Fibroblast of mammary gland (primary cell): Measurements from ENCODE around the gene PCED1B.

ENCODE experiments used
- DNase-seq: peaks from one replicate; pipeline ENCODE4 v3.0.0-alpha.2; 2010; ENCODE audit warnings: low read depth
- H3K4me3 ChIP-seq: 2 replicates; pipeline ENCODE4 v1.5.1; 2011; ENCODE audit warnings: low read depth, mild to moderate bottlenecking, low read length, moderate library complexity; ENCODE audit not compliant: control insufficient read depth
- TF ChIP-seq, protein P1 (sequence below): conservative IDR thresholded peaks from 2 replicates; pipeline ENCODE4 v1.5.1; 2011; ENCODE audit warnings: low read depth, low read length, inconsistent platforms; ENCODE audit not compliant: control insufficient read depth, insufficient read depth

The PCED1B gene

DNA sequence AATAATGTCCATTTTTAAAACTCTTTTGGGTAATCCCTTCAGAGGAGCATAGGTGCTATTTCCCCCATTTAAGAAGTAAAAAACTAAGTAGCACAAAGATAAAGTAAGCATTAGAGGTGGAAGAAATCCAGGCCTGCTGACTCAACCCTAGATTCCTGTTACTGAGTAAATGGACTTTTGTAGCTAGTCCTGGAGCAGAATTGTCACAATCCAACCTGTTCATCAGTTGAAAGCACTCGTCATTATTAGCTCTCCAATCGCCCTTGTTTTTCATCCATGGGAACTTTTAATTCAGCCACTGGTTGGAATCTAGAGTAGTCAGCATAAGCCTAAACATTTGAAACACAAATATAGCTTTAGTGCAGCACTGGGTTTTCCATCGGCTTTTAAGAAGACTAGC lies 139.8 kb downstream of the PCED1B start:
- TF ChIP-seq, protein P1, sequence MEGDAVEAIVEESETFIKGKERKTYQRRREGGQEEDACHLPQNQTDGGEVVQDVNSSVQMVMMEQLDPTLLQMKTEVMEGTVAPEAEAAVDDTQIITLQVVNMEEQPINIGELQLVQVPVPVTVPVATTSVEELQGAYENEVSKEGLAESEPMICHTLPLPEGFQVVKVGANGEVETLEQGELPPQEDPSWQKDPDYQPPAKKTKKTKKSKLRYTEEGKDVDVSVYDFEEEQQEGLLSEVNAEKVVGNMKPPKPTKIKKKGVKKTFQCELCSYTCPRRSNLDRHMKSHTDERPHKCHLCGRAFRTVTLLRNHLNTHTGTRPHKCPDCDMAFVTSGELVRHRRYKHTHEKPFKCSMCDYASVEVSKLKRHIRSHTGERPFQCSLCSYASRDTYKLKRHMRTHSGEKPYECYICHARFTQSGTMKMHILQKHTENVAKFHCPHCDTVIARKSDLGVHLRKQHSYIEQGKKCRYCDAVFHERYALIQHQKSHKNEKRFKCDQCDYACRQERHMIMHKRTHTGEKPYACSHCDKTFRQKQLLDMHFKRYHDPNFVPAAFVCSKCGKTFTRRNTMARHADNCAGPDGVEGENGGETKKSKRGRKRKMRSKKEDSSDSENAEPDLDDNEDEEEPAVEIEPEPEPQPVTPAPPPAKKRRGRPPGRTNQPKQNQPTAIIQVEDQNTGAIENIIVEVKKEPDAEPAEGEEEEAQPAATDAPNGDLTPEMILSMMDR: no peak
- peak; percentile 33 for DNase-seq

GRCh38 chr12:47221256-47222023 lies 142.0 kb downstream of the PCED1B start:
- no peak for DNase-seq
- TF ChIP-seq, protein P1: no peak
- H3K4me3 ChIP-seq: no peak overlapping the region

More for the DNA sequence above, 139.8 kb downstream of the PCED1B start:
- no peak overlapping the region for H3K4me3 ChIP-seq

DNA sequence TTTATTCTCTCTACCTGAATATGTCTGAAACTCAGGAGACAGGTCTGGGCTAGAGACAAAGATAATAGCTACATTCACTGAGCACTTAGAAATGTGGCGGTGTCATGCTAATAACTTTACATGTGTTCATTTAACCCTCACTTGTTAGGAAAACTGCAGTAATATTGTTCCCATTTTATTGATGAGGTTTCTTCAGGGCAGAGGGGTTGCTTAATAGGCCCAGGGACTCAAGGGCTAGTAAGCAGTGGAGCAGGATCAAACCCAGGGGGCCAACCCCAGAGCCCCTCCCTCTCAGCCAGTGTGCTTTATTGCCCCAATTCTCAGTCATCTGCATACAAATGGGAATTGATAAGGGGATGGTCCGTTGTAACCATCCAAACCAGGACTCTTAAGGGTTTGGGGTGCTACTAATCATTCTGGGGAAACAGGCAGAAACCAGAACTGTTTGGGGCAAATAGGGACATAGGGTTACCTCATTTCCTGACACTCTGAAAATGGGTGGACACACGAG lies 143.2 kb downstream of the PCED1B start:
- TF ChIP-seq, protein P1: no peak
- no peak overlapping the region for H3K4me3 ChIP-seq
- DNase-seq: no peak

- TF ChIP-seq, protein P1: no peak
- no peak for DNase-seq
- no peak overlapping the region for H3K4me3 ChIP-seq
Observed at GRCh38 chr12:47223031-47223847, 143.8 kb downstream of the PCED1B start.

- TF ChIP-seq, protein P1: no peak
- no peak for DNase-seq
- no peak overlapping the region for H3K4me3 ChIP-seq
Observed at GRCh38 chr12:47223848-47224213, 144.4 kb downstream of the PCED1B start.

- no peak overlapping the region for H3K4me3 ChIP-seq
- no peak for DNase-seq
- TF ChIP-seq, protein P1: no peak
Observed at GRCh38 chr12:47224563-47225133, 145.2 kb downstream of the PCED1B start.
